Fibroblast of lung (primary cell): ENCODE data around the gene CEACAM7. TPM values are rescaled to one million over a fixed set of nuclear protein-coding genes. Genes with fewer than 3 reads are reported as not detected.

Experiments used
- DNase-seq, 2 donors: peaks; one replicate each; pipeline versions ENCODE4 v3.0.0 to v3.0.0-alpha.2; 2010; ENCODE audit warnings: low read depth in 2 of 2
- H2AFZ ChIP-seq: 2 replicates; pipeline ENCODE4 v1.5.1; 2012; ENCODE audit warnings: low read length, control low read depth, inconsistent platforms
- H3K27ac ChIP-seq: 2 replicates; pipeline ENCODE4 v1.5.1; 2011; ENCODE audit warnings: low read length, control low read depth; ENCODE audit not compliant: insufficient read depth
- H3K27me3 ChIP-seq: 2 replicates; pipeline ENCODE4 v1.5.1; 2011; ENCODE audit warnings: mild to moderate bottlenecking, low read length; ENCODE audit not compliant: control insufficient read depth, insufficient read depth
- H3K36me3 ChIP-seq: 2 replicates; pipeline ENCODE4 v1.5.1; 2011; ENCODE audit warnings: low read length; ENCODE audit not compliant: control insufficient read depth, insufficient read depth
- H3K4me1 ChIP-seq: 2 replicates; pipeline ENCODE4 v1.5.1; 2011; ENCODE audit warnings: low read length; ENCODE audit not compliant: control insufficient read depth, insufficient read depth; ENCODE audit errors: extremely low read depth
- H3K4me2 ChIP-seq: 2 replicates; pipeline ENCODE4 v1.5.1; 2011; ENCODE audit warnings: low read length, control low read depth; ENCODE audit not compliant: insufficient read depth; ENCODE audit errors: extremely low read depth
- H3K4me3 ChIP-seq, 4 experiments: fragments of 200-600 bp in 1 of 4; sonication (generic) in 1 of 4; replicated peaks in 1 of 4; 2 replicates each; pipeline ENCODE4 v1.5.1; 2011 to 2016; ENCODE audit warnings: low read length in 4 of 4, low read depth in 3 of 4, mild to moderate bottlenecking in 3 of 4, control low read depth in 2 of 4, inconsistent platforms in 1 of 4, mixed read lengths in 1 of 4; ENCODE audit not compliant: insufficient read depth in 1 of 4; ENCODE audit errors: control extremely low read depth in 1 of 4
- H3K79me2 ChIP-seq: 2 replicates; pipeline ENCODE4 v1.5.1; 2012; ENCODE audit warnings: mild to moderate bottlenecking, low read length, inconsistent platforms; ENCODE audit not compliant: control insufficient read depth, insufficient read depth
- H3K9ac ChIP-seq: 2 replicates; pipeline ENCODE4 v1.5.1; 2011; ENCODE audit warnings: mild to moderate bottlenecking, low read length, control low read depth; ENCODE audit not compliant: insufficient read depth
- H3K9me3 ChIP-seq: 2 replicates; pipeline ENCODE4 v1.5.1; 2012; ENCODE audit warnings: low read depth, low read length; ENCODE audit not compliant: control insufficient read depth, insufficient read depth
- H4K20me1 ChIP-seq: 2 replicates; pipeline ENCODE4 v1.5.1; 2011; ENCODE audit warnings: low read length; ENCODE audit not compliant: control insufficient read depth, insufficient read depth; ENCODE audit errors: extremely low read depth
- EZH2 ChIP-seq: IDR thresholded peaks from 2 replicates; pipeline ENCODE4 v1.5.1; 2012; ENCODE audit warnings: low read length, control low read depth, mild to moderate bottlenecking; ENCODE audit errors: missing control alignments
- polyA plus RNA-seq, 2 donors: library from polyadenylated mRNA; depleted of rRNA in 1 of 2; stranded (reverse) in 1 of 2; unstranded in 1 of 2; fragments of >200 nt; gene quantifications; 2 replicates each; pipeline ENCODE4 v1.2.1, GENCODE V29; 2011 to 2012; ENCODE audit warnings: missing spikeins in 1 of 2
- total RNA-seq: library from RNA; depleted of rRNA; stranded (reverse); fragments of >200 nt; gene quantifications from 2 replicates; pipeline ENCODE4 v1.2.1, GENCODE V29; 2014
- TF ChIP-seq, protein P1 (sequence below), 2 donors: IDR thresholded peaks in 1 of 2; conservative IDR thresholded peaks in 1 of 2; 1 replicate in 1 of 2; 2 replicates in 1 of 2; pipeline ENCODE4 v1.5.1; 2011 to 2012; ENCODE audit warnings: low read length in 2 of 2, control low read depth in 1 of 2, inconsistent platforms in 1 of 2, low read depth in 1 of 2, mild to moderate bottlenecking in 1 of 2

Gene CEACAM7
- total and polyA plus RNA-seq, 2 donors (not counting 1 experiment from before 2014, with no cell fraction given): not detected

DNA sequence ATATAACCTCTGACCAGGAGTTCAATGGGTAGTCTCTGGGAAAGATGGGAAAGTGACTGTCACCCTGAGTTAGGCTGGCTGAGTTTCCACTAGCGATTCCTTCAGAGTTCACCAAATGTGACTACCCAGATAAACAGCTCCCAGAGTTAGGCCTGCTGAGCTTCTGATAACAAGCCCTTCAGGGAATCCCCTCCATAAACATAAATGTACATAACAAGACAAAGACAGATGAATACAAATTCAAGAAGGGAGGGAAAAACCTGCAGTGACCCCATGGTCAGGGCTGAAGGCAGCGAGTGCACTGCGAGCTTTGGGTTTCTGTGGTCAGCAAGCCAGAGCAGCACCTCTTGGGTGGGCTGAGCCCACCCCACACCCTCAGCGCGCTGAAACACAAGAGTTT is 35.8 kb downstream of the CEACAM7 start:
- H2AFZ ChIP-seq: no peak overlapping the region
- no peak overlapping the region for H3K9ac ChIP-seq
- no peak overlapping the region for H3K4me3 ChIP-seq
- H3K36me3 ChIP-seq: no peaks in the 10 kb centered on the region
- no peak overlapping the region for H3K4me2 ChIP-seq
- no peak for DNase-seq
- H4K20me1 ChIP-seq: no peaks in the 10 kb centered on the region
- no peaks in the 10 kb centered on the region for H3K9me3 ChIP-seq
- no peaks in the 10 kb centered on the region for H3K27me3 ChIP-seq
- H3K4me1 ChIP-seq: no peaks in the 10 kb centered on the region
- no peak for TF ChIP-seq EZH2
- TF ChIP-seq, protein P1, sequence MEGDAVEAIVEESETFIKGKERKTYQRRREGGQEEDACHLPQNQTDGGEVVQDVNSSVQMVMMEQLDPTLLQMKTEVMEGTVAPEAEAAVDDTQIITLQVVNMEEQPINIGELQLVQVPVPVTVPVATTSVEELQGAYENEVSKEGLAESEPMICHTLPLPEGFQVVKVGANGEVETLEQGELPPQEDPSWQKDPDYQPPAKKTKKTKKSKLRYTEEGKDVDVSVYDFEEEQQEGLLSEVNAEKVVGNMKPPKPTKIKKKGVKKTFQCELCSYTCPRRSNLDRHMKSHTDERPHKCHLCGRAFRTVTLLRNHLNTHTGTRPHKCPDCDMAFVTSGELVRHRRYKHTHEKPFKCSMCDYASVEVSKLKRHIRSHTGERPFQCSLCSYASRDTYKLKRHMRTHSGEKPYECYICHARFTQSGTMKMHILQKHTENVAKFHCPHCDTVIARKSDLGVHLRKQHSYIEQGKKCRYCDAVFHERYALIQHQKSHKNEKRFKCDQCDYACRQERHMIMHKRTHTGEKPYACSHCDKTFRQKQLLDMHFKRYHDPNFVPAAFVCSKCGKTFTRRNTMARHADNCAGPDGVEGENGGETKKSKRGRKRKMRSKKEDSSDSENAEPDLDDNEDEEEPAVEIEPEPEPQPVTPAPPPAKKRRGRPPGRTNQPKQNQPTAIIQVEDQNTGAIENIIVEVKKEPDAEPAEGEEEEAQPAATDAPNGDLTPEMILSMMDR (conservative IDR thresholded peaks at IDR 0.05 in 1 of 2, IDR thresholded peaks at IDR 0.05 in 1 of 2; ENCODE audit: low read depth in 1 of 2, low read length in 2 of 2): no peak
- no peak overlapping the region for H3K27ac ChIP-seq
- no peaks in the 10 kb centered on the region for H3K79me2 ChIP-seq

DNA sequence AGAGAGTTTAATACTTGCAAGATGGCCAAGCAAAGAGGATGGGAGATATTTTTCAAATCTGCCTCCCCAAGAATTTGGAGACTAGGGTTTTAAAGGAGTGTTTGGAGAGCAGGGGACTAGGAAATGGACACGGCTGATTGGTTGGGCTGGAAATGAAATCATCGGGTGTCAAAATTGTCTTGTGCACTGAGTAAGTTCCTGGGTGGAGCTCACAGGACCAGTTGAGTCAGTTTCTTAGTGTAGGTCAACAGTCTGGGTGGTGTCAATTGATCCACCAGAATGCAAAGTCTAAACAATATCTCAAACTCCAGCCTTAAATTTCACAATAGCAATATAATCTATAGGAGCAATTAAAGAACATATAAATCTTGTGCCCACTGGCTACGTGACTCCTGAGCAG is 38.2 kb downstream of the CEACAM7 start:
- Histone ChIP-seq H3K4me1 (no peaks in the 10 kb centered on the region), H3K9ac (no peak overlapping the region), H3K79me2 (no peaks in the 10 kb centered on the region), H3K27ac (no peak overlapping the region), H2AFZ (no peak overlapping the region), H3K27me3 (no peaks in the 10 kb centered on the region), H3K4me3 (no peak overlapping the region), H3K9me3 (no peaks in the 10 kb centered on the region), H4K20me1 (no peaks in the 10 kb centered on the region), H3K36me3 (no peaks in the 10 kb centered on the region), H3K4me2 (no peak overlapping the region)
- TF ChIP-seq, protein P1 (conservative IDR thresholded peaks at IDR 0.05 in 1 of 2, IDR thresholded peaks at IDR 0.05 in 1 of 2; ENCODE audit: low read depth in 1 of 2, low read length in 2 of 2): no peak
- no peak for TF ChIP-seq EZH2
- no peak for DNase-seq

- Histone ChIP-seq H3K27ac (no peak overlapping the region), H3K79me2 (no peaks in the 10 kb centered on the region), H3K27me3 (no peaks in the 10 kb centered on the region), H3K4me3 (no peak overlapping the region), H2AFZ (no peak overlapping the region), H3K9ac (no peak overlapping the region), H3K4me1 (no peaks in the 10 kb centered on the region), H3K36me3 (no peaks in the 10 kb centered on the region), H4K20me1 (no peaks in the 10 kb centered on the region), H3K4me2 (no peak overlapping the region), H3K9me3 (no peaks in the 10 kb centered on the region)
- TF ChIP-seq EZH2: no peak
- TF ChIP-seq, protein P1 (conservative IDR thresholded peaks at IDR 0.05 in 1 of 2, IDR thresholded peaks at IDR 0.05 in 1 of 2; ENCODE audit: low read depth in 1 of 2, low read length in 2 of 2): peak; percentile 18 to 32
- DNase-seq: no peak
Observed at GRCh38 chr19:41646589-41647204, 41.4 kb downstream of the CEACAM7 start.
